ENCODE results near the gene ALPK1. TPM values are rescaled to one million over a fixed set of nuclear protein-coding genes. Genes with fewer than 3 reads are reported as not detected.

The ALPK1 gene
- total and polyA plus RNA-seq, 2 of the 4 experiments (the other 2 are of a cell fraction), result 3.3 to 7.9 TPM

- TF ChIP-seq BHLHE40 (IDR thresholded peaks at IDR 0.05; ENCODE audit: low read depth, low read length) (no peak), POLR2A (IDR thresholded peaks at IDR 0.05; ENCODE audit: low read depth, low read length) (no peak)
Measured at GRCh38 chr4:112282860-112283667, 14.1 kb upstream of the ALPK1 start (continued).

DNA sequence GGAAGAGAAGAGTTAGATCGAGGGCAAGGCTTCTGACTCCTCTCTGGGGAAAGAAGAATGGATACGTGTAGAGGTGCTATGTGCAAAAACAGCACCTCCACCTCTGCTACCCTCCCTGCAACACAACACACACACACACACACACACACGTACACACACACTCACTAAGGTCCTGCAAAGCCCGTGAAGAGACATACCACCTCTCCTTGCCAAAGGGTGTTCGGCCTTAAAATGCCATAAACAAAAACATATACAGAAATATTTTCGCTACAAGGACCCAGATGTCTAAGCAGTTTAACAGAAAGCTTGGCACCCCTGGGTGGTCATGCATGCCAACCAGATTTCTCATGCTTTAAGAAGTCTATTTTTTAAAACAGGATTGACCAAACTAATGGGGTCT lies 13.0 kb upstream of the ALPK1 start:
- ChIA-PET POLR2A (ENCODE audit: unreplicated experiment) (interaction anchor here (0.6 kb wide), 1 partner anchor 13 kb away, joined by 6 read pairs; the partner anchor contains the start of gene ALPK1), CTCF (no interaction called here)
- H2BK5ac ChIP-seq (ENCODE audit: low read depth, low read length, poor library complexity, severe bottlenecking), result no peak overlapping the region
- H4K5ac ChIP-seq (ENCODE audit: low read depth, low read length), result no peak overlapping the region
- peaks cover 2 to 20% of the 10 kb centered on the region in 2 experiments; a peak in 3 of 4 replicates for H3K79me1 ChIP-seq (ENCODE audit: low read depth in 1 of 2, low read length in 2 of 2)
- H4K91ac ChIP-seq (ENCODE audit: insufficient read depth, low read depth, low read length), result no peak overlapping the region
- no peak overlapping the region for H3K9ac ChIP-seq (ENCODE audit: low read depth, low read length)
- no peak overlapping the region for H2AFZ ChIP-seq (replicated peaks; ENCODE audit: low read length, poor library complexity)
- peak overlapping the region; percentile 94 for H3K4me2 ChIP-seq (ENCODE audit: low read depth, low read length)
- peak overlapping the region; percentile 5; the same call in 1 of the 2 replicates for H3K14ac ChIP-seq (replicated peaks; ENCODE audit: low read depth, low read length)
- no peaks in the 10 kb centered on the region for H3K9me3 ChIP-seq (ENCODE audit: control insufficient read depth, insufficient read depth, low read length)
- H2BK15ac ChIP-seq (ENCODE audit: low read depth, low read length), result no peak overlapping the region
- no CpG with 5 or more reads among the region's 6 CpGs for WGBS, 2 experiments (ENCODE audit: extremely low coverage in 2 of 2, insufficient read length in 1 of 2)
- H3K18ac ChIP-seq (ENCODE audit: low read depth, low read length), result no peak overlapping the region
- no peak overlapping the region for H3K4ac ChIP-seq (ENCODE audit: low read depth, low read length)
- no peak overlapping the region for H3K27ac ChIP-seq (ENCODE audit: insufficient read depth, low read length)
- H3K27me3 ChIP-seq (ENCODE audit: control insufficient read depth, insufficient read depth, low read length), result no peaks in the 10 kb centered on the region
- no peak overlapping the region for H2AK5ac ChIP-seq (ENCODE audit: low read depth, low read length)
- DNase-seq (peak; percentile 8), ATAC-seq (ENCODE audit: low read depth) (no peak; the same call in 1 of the 2 replicates)
- H2BK20ac ChIP-seq (ENCODE audit: low read depth, low read length), result no peak overlapping the region
- intact Hi-C loops (cut with micrococcal nuclease) (loop anchor here (5.0 kb wide), 1 partner anchor 52 kb away; the partner anchor contains the start of gene AP1AR), in situ Hi-C loops (cut with MboI; ENCODE audit: low sequenced_read_pairs) (no loop called here), dilution Hi-C loops (cut with HindIII; ENCODE audit: low sequenced_read_pairs, unreplicated experiment) (no loop called here)
- H3K56ac ChIP-seq (ENCODE audit: extremely low read depth, insufficient read depth, low read length), result no peak overlapping the region
- no peaks in the 10 kb centered on the region for H3K36me3 ChIP-seq (ENCODE audit: control insufficient read depth, insufficient read depth, low read length)
- TF ChIP-seq FOS (IDR thresholded peaks at IDR 0.05; ENCODE audit: low read depth, low read length) (no peak), MXI1 (IDR thresholded peaks at IDR 0.05; ENCODE audit: borderline replicate concordance, low read depth, low read length) (no peak), MAZ (IDR thresholded peaks at IDR 0.05; ENCODE audit: borderline replicate concordance, low read depth, low read length) (no peak)
- no peaks in the 10 kb centered on the region for H4K20me1 ChIP-seq (ENCODE audit: insufficient read depth, low read length)
- peak overlapping the region; percentile 2; the same call in 1 of the 2 replicates for H3K4me3 ChIP-seq (ENCODE audit: insufficient read depth, low read depth, low read length)
- no peak overlapping the region for H2AK9ac ChIP-seq (replicated peaks; ENCODE audit: low read depth, low read length, poor library complexity)
- H2BK120ac ChIP-seq (ENCODE audit: low read depth, low read length), result no peak overlapping the region
- H3K9me1 ChIP-seq (ENCODE audit: insufficient read depth, low read length), result no peaks in the 10 kb centered on the region
- H4K8ac ChIP-seq (ENCODE audit: low read depth in 2 of 2, low read length in 2 of 2), result no peak overlapping the region
- peak overlapping the region; percentile 9; the same call in 1 of the 2 replicates for H3K23ac ChIP-seq (ENCODE audit: low read depth, low read length)
- 0 out of 2 replicates have a peak, but pooled peaks cover 6% of the 10 kb centered on the region for H3K4me1 ChIP-seq (ENCODE audit: control insufficient read depth, insufficient read depth, low read length)
- no TSS peak for BruUV-seq (replicated peaks)
